DOHH2 (cell line): ENCODE results near the gene MEP1A.

Source experiments
- H3F3A ChIP-seq: fragments of 200-600 bp; sonication (generic), shearing (Covaris generic); 2 replicates; pipeline ENCODE4 v1.6.0; 2016; ENCODE audit warnings: antibody characterized with exemption, mild to moderate bottlenecking; ENCODE audit not compliant: control insufficient read depth, insufficient read depth
- H3K27ac ChIP-seq: fragments of 200-600 bp; sonication (generic); 2 replicates; pipeline ENCODE4 v1.5.1; 2014; ENCODE audit warnings: low read depth, mild to moderate bottlenecking, low read length, moderate library complexity
- H3K27me3 ChIP-seq: fragments of 200-600 bp; sonication (generic); 2 replicates; pipeline ENCODE4 v1.6.1; 2014; ENCODE audit warnings: mild to moderate bottlenecking, low read length, mixed read lengths; ENCODE audit not compliant: control insufficient read depth
- H3K36me3 ChIP-seq: fragments of 200-600 bp; sonication (generic); 2 replicates; pipeline ENCODE4 v1.6.1; 2014; ENCODE audit warnings: mild to moderate bottlenecking, low read length, moderate library complexity, mixed read lengths; ENCODE audit not compliant: control insufficient read depth
- H3K4me1 ChIP-seq: fragments of 200-600 bp; sonication (generic); 2 replicates; pipeline ENCODE4 v1.6.1; 2014; ENCODE audit warnings: mild to moderate bottlenecking, low read length, mixed read lengths; ENCODE audit not compliant: control insufficient read depth
- H3K4me2 ChIP-seq: fragments of 200-600 bp; sonication (generic); 2 replicates; pipeline ENCODE4 v1.6.0; 2014; ENCODE audit warnings: mild to moderate bottlenecking, low read length, moderate library complexity
- H3K4me3 ChIP-seq: fragments of 200-600 bp; sonication (generic); 2 replicates; pipeline ENCODE4 v1.5.1; 2014; ENCODE audit warnings: mild to moderate bottlenecking, low read length, mixed read lengths
- H3K79me2 ChIP-seq: fragments of 200-600 bp; sonication (generic); 2 replicates; pipeline ENCODE4 v1.6.1; 2014; ENCODE audit warnings: mild to moderate bottlenecking, low read length, mixed read lengths; ENCODE audit not compliant: control insufficient read depth
- H3K9me2 ChIP-seq: fragments of 200-600 bp; sonication (generic); replicated peaks from 2 replicates; pipeline ENCODE4 v1.6.1; 2014; ENCODE audit warnings: mild to moderate bottlenecking, low read length, mixed read lengths; ENCODE audit not compliant: control insufficient read depth
- H3K9me3 ChIP-seq: fragments of 200-600 bp; sonication (generic); 2 replicates; pipeline ENCODE4 v1.6.1; 2014; ENCODE audit warnings: antibody characterized with exemption, low read length, mixed read lengths; ENCODE audit not compliant: control insufficient read depth, insufficient read depth
- H4K20me1 ChIP-seq: fragments of 200-600 bp; sonication (generic); 2 replicates; pipeline ENCODE4 v1.6.0; 2014; ENCODE audit warnings: low read depth, mild to moderate bottlenecking, antibody characterized with exemption, low read length, moderate library complexity; ENCODE audit not compliant: control insufficient read depth, insufficient read depth
- CTCF ChIP-seq: fragments of 200-600 bp; sonication (generic); IDR thresholded peaks from one replicate; pipeline ENCODE4 v1.5.1; 2014; ENCODE audit warnings: antibody characterized with exemption, mild to moderate bottlenecking, low read depth, low read length; ENCODE audit not compliant: poor library complexity, severe bottlenecking
- EZH2phosphoT487 ChIP-seq: fragments of 200-600 bp; sonication (generic); IDR thresholded peaks from 2 replicates; pipeline ENCODE4 v1.6.1; 2017; ENCODE audit warnings: borderline replicate concordance, mild to moderate bottlenecking, antibody characterized with exemption, low read length, moderate library complexity, mixed read lengths

Gene MEP1A

GRCh38 chr6:46787871-46788540 is 5.2 kb upstream of the MEP1A start:
- H3K27me3 ChIP-seq = no peaks in the 10 kb centered on the region
- H3K36me3 ChIP-seq = no peaks in the 10 kb centered on the region
- no peaks in the 10 kb centered on the region for H4K20me1 ChIP-seq
- no peak overlapping the region for H3K4me3 ChIP-seq
- no peaks in the 10 kb centered on the region for H3K79me2 ChIP-seq
- H3K9me3 ChIP-seq = no peaks in the 10 kb centered on the region
- no peak for TF ChIP-seq EZH2phosphoT487
- TF ChIP-seq CTCF = no peak
- no peak overlapping the region for H3K4me2 ChIP-seq
- H3K9me2 ChIP-seq = no peaks in the 10 kb centered on the region
- no peak overlapping the region for H3K27ac ChIP-seq
- H3F3A ChIP-seq = no peaks in the 10 kb centered on the region
- no peaks in the 10 kb centered on the region for H3K4me1 ChIP-seq

GRCh38 chr6:46788791-46789190 is 4.4 kb upstream of the MEP1A start:
- Histone ChIP-seq H3K4me3 (no peak overlapping the region), H3K9me3 (no peaks in the 10 kb centered on the region), H3K36me3 (no peaks in the 10 kb centered on the region), H3K27ac (no peak overlapping the region), H3K79me2 (no peaks in the 10 kb centered on the region), H3K4me2 (no peak overlapping the region), H3K27me3 (no peaks in the 10 kb centered on the region), H3F3A (no peaks in the 10 kb centered on the region), H3K4me1 (no peaks in the 10 kb centered on the region), H4K20me1 (no peaks in the 10 kb centered on the region), H3K9me2 (no peaks in the 10 kb centered on the region)
- no peak for TF ChIP-seq CTCF
- TF ChIP-seq EZH2phosphoT487 = no peak

GRCh38 chr6:46789434-46790354 is 3.5 kb upstream of the MEP1A start:
- H3K27ac ChIP-seq = no peak overlapping the region

More at GRCh38 chr6:46789434-46790354, 3.5 kb upstream of the MEP1A start:
- Histone ChIP-seq H3K79me2 (no peaks in the 10 kb centered on the region), H3K9me2 (no peaks in the 10 kb centered on the region), H4K20me1 (no peaks in the 10 kb centered on the region), H3K9me3 (no peaks in the 10 kb centered on the region), H3K36me3 (no peaks in the 10 kb centered on the region), H3K27me3 (no peaks in the 10 kb centered on the region), H3K4me2 (no peak overlapping the region), H3K4me3 (no peak overlapping the region), H3K4me1 (no peaks in the 10 kb centered on the region), H3F3A (no peaks in the 10 kb centered on the region)
- TF ChIP-seq EZH2phosphoT487 (no peak), CTCF (no peak)
